NCI-H1092 (cell line): Measurements from ENCODE around the gene ERBB2.

Source experiments
- DNase-seq: peaks from one replicate; lab custom pipeline; 2025; lab: John Stamatoyannopoulos, UW

The ERBB2 gene

DNA sequence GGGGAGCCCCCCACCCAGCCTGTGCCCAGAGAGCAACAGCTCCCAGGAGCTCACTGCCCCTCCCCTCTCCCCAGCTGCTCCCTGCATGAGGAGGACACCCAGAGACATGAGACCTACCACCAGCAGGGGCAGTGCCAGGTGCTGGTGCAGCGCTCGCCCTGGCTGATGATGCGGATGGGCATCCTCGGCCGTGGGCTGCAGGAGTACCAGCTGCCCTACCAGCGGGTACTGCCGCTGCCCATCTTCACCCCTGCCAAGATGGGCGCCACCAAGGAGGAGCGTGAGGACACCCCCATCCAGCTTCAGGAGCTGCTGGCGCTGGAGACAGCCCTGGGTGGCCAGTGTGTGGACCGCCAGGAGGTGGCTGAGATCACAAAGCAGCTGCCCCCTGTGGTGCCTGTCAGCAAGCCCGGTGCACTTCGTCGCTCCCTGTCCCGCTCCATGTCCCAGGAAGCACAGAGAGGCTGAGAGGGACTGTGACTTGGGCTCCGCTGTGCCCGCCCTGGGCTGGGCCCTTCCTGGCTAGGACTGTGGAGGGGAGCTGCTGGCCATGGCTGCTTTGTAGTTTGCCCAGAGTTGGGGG lies 34.1 kb upstream of the ERBB2 start:
- DNase-seq: peak; percentile 33

GRCh38 chr17:39666231-39666600 lies 33.6 kb upstream of the ERBB2 start:
- DNase-seq: no peak

DNA sequence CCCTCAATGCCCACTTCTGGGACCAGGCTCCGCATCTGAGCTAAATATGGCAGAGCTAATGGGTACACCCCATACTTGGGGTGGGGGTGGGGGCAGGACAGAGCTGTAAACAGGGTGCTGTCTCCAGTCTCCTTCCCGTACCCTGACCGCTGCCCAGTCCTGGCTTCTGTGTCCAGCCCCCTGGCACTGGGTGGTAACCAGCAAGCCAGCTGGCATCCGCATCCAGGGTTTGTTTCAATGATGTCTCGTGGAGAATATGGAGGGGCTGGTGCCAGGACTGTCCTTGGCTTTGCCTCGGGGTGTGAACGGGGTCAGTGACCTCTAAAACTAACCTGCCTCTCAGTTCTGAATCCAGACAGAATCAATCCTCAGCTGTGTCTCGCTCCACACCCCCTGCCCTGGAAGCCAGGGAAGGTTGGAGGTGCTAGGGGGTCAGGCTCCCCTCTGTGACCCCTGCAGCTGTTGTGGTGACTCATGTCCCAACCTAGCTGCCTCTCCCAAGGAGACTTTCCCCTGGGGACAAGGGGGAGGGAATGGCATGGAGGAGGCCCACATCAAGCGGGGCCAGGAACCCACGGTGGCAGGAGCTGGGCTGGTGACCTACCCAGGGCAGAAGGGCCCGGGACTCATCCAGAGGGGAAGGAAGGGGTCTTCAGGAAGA lies 33.1 kb upstream of the ERBB2 start:
- no peak for DNase-seq

GRCh38 chr17:39667262-39667944 lies 32.5 kb upstream of the ERBB2 start:
- DNase-seq: no peak

DNA sequence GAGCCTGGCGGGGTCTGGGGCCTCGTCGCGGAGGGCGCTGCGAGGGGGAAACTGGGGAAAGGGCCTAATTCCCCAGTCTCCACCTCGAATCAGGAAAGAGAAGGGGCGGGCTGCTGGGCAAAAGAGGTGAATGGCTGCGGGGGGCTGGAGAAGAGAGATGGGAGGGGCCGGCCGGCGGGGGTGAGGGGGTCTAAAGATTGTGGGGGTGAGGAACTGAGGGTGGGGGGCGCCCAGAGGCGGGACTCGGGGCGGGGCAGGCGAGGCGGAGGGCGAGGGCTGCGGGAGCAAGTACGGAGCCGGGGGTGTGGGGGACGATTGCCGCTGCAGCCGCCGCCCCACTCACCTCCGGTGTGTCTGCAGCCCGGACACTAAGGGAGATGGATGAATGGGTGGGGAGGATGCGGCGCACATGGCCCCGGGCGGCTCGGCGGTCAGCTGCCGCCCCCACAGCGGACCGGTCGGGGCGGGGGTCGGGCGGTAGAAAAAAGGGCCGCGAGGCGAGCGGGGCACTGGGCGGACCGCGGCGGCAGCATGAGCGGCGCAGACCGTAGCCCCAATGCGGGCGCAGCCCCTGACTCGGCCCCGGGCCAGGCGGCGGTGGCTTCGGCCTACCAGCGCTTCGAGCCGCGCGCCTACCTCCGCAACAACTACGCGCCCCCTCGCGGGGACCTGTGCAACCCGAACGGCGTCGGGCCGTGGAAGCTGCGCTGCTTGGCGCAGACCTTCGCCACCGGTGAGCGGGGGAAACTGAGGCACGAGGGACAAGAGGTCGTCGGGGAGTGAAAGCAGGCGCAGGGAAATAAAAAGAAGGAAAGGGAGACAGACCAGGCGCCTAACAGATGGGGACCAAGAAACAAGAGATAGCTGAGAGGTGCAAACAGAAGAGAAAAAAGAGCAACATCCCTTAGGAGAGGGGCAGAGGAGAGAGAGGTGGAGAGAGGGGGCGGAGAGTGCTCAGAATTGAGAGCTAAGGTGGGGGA lies 31.6 kb upstream of the ERBB2 start, which contains the start of gene PNMT:
Gene PNMT, plus strand, starts transcription at position 509 of the 980 bp plus-strand sequence. Its CDS starts 23 bp downstream, at position 532.
- peak; percentile 66 for DNase-seq

- DNase-seq: no peak
These were observed 29.7 kb upstream of the ERBB2 start for GRCh38 chr17:39669897-39670735.

GRCh38 chr17:39670746-39671145 lies 29.1 kb upstream of the ERBB2 start:
- no peak for DNase-seq

DNA sequence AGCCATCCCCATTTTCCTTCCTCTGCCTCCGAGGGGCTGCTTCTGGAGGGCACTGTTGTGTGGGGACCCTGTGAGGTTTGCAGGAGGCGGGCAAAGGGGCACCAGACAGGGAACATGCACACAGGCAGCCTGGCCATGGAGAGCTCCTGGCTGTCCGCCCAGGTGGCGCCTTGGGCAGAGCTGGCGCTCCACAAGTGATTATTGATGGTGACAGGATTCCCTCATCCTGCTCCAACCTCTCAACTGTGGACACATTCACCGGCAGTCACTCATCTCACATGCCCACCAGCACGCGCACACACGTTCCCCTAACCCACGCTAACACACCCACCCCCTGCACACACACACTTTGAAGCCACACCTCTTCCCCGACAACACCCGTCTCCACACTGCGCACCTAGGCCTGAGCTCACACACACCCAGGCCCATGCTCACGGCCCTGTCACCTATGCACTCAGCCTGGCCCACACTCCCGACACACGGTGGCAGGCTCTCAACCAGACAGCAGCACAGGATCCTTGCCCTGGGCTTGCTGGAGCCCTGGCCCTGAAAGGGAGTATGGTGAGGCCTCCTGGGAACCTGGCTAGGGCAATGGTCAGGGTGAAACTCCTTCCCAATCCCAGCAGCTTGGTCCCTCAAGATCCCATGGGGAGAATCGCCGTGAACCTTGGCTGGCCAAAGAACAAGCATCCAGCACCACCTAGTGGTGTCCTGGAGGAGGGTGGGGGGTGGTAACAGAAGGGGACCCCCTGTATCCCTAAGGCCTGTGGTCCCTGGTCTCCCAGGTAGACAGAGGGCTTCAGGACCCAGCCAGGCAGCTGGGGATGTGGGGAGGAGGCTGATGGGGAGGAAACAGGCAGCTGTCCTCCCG lies 28.0 kb upstream of the ERBB2 start:
- peak; percentile 14 for DNase-seq

- no peak for DNase-seq
These were observed 27.1 kb upstream of the ERBB2 start for GRCh38 chr17:39672522-39673334.

- DNase-seq: no peak
These were observed 26.4 kb upstream of the ERBB2 start for GRCh38 chr17:39673335-39674081.

GRCh38 chr17:39674179-39674578 lies 25.7 kb upstream of the ERBB2 start:
- DNase-seq: no peak

GRCh38 chr17:39674702-39675389 lies 25.0 kb upstream of the ERBB2 start:
- peak; percentile 36 for DNase-seq

GRCh38 chr17:39675390-39676082 lies 24.3 kb upstream of the ERBB2 start:
- no peak for DNase-seq

DNA sequence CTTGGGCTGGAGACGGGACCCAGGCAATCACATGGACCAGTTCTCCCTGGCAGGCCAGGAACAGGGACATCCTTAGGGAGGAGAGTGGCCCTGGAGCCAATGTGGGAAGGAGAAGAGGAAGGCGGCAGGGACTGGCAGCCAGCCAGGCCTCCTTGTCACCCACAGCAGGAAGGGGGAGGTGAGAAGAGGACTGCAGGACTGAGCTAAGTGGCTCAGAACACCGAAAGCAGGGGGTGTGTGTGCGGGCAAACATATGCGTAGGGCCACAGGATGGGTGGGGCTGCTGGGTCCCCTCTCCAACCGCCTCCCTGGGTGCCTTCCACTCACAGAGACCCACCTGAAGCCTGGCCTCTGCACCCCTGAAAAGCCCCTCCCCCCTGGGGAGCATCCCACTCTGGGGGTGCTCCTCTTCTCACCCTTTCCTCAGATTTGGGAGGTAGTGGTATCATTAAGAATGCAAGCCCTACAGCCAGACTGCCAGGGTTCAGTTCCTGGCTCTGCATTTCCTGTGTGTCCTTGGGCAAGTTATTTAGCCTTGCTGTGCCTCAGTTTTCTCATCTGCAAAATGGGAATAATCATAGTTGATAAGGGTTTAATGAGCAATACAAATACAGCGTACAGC lies 23.6 kb upstream of the ERBB2 start:
- DNase-seq: peak; percentile 48

GRCh38 chr17:39677072-39677471 lies 22.8 kb upstream of the ERBB2 start:
- DNase-seq: no peak

- no peak for DNase-seq
These were observed 22.1 kb upstream of the ERBB2 start for GRCh38 chr17:39677542-39678339.
